ENCODE results near the gene MYO18B.

MYO18B gene

DNA sequence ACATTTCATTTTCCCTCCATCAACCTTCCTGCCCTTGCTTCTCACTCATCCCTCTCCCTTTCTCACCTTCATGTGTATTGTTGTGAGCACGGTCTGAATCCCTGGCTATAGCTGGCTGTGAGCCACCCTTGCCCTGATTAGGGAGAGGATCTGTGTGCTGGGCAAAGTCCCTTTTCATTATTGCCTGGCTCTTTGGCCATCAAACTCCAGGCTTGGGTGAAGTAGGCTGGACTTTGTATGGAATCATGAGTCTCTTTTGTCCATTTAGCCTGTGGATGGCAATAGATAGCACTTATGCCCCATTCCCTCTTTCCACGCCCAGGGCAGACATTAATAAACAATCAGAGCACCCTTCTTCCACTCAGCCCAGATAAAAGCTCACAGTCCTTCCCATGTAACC is 6.7 kb downstream of the MYO18B start:
- no peak overlapping the region for H3K4me3 ChIP-seq (ENCODE audit: low read depth, low read length)

GRCh38 chr22:25749420-25750169 is 7.6 kb downstream of the MYO18B start:
- H3K4me3 ChIP-seq (ENCODE audit: low read depth, low read length): no peak overlapping the region

DNA sequence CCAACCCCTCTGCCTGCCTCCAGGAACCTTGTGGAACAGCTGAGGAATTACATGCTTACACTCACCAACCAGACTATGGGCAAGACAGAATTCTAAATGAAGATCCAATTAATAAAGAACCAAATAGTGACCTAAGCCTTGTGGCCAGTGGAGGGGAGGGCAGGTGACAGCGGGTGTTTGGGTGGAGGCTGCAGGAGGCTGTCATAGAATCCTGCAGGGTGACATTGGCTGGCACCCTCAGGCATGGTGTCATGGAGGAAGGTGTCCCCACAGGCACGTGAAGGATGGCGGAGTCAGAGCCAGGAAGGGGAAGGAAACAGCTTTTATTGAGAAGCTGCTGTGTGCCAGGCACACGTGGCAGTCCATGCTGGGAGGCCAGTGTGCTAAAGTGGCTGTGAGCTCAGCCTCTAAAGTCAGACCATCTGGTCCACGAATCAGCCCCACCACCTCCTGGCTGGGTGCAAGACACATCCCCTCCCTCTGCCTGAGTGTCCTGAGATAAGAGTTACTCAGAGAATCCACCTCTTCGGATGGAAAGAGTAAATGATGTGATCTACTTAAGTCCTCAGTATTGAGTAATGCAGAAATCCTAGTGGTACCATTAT is 8.7 kb downstream of the MYO18B start:
- H3K4me3 ChIP-seq (ENCODE audit: low read depth, low read length): no peak overlapping the region

GRCh38 chr22:25751174-25751581 is 9.2 kb downstream of the MYO18B start:
- H3K4me3 ChIP-seq (ENCODE audit: low read depth, low read length): no peak overlapping the region

DNA sequence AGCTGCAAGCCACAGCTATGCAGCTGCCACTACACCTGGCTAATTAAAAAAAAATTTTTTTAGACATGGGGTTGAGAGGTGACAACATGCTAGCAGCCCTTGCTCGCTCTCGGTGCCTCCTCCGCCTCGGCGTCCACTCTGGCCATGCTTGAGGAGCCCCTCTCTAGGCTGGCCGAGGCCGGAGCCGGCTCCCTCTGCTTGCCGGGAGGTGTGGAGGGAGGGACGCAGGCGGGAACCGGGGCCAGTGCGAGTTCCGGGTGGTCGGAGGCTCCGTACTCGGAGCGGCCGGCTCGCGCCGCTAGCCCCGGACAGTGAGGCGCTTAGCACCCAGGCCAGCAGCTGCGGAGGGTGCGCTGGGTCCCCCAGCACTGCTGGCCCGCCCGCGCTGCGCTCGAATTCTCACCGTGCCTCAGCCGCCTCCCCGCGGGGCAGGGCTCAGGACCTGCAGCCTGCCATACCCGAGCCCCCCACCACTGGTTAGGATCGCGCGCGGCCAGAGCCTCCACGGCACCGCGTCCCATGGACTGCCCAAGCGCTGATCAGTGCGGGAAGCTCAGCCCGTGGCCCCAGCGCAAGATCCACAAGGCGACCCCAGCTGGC is 10.7 kb downstream of the MYO18B start:
- H3K4me3 ChIP-seq (ENCODE audit: low read depth, low read length): no peak overlapping the region

- H3K4me3 ChIP-seq (ENCODE audit: low read depth, low read length): no peak overlapping the region
Observed at GRCh38 chr22:25753252-25753651, 11.3 kb downstream of the MYO18B start.

- H3K4me3 ChIP-seq (ENCODE audit: low read depth, low read length): no peak overlapping the region
Observed at GRCh38 chr22:25754527-25755202, 12.7 kb downstream of the MYO18B start.

GRCh38 chr22:25757686-25758085 is 15.7 kb downstream of the MYO18B start:
- no peak overlapping the region for H3K4me3 ChIP-seq (ENCODE audit: low read depth, low read length)

DNA sequence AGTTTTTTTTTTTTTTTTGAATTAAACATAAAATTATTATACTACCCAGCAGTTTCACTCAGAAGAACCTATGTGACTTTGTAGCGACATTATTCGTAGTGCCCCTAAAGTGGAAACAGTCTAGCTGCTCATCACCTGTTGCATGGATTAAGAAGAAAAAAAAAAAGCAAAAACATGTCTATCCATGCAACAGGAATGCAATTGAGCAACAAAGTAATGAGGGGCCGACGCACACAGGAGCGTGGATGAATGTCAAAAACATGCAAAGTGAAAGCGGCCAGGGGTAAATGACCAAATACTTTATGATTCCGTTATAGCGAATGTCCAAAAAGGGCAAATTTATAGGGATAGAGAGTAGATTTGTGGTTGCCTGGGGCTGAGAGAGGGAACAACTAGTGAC is 16.3 kb downstream of the MYO18B start:
- H3K4me3 ChIP-seq (ENCODE audit: low read depth, low read length): no peak overlapping the region

- H3K4me3 ChIP-seq (ENCODE audit: low read depth, low read length): no peak overlapping the region
Observed at GRCh38 chr22:25759825-25760231, 17.8 kb downstream of the MYO18B start.

DNA sequence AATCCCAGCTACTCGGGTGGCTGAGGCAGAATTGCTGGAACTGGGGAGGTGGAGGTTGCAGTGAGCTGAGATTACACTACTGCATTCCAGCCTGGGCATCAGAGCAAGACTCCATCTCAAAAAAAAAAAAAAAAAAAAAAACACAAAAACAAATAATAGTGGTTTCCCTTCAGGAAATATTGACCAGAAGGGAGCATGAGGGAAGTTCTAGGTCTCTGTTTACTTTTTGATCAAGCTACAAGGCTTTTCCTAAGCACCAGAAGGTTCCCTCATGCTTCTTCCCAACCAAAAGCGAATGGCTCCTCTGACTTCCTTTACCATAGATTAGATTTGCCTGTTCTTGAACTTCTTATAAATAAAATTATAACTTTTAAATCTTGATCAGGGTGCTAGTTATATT is 18.3 kb downstream of the MYO18B start:
- H3K4me3 ChIP-seq (ENCODE audit: low read depth, low read length): no peak overlapping the region

GRCh38 chr22:25760848-25761595 is 19.0 kb downstream of the MYO18B start:
- no peak overlapping the region for H3K4me3 ChIP-seq (ENCODE audit: low read depth, low read length)

DNA sequence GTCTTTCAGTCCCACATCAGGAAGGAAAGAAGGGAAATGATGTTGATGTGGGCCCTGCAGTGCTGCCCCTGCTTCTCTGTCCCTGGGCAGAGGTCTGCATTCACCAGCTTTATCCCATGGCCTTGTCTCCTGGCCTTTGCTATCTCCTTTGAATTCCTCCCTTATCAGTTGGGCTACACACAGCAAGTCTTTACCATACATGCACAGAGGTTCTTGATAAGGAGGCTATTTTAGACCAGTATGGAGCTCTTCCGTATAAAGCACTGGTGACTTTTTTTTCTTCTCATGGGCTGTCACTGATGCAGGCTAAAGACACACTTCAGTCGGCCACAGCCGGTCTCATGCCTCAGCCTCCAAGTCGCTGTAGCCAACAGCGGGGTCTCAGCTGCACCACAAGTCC is 20.2 kb downstream of the MYO18B start:
- H3K4me3 ChIP-seq (ENCODE audit: low read depth, low read length): no peak overlapping the region

DNA sequence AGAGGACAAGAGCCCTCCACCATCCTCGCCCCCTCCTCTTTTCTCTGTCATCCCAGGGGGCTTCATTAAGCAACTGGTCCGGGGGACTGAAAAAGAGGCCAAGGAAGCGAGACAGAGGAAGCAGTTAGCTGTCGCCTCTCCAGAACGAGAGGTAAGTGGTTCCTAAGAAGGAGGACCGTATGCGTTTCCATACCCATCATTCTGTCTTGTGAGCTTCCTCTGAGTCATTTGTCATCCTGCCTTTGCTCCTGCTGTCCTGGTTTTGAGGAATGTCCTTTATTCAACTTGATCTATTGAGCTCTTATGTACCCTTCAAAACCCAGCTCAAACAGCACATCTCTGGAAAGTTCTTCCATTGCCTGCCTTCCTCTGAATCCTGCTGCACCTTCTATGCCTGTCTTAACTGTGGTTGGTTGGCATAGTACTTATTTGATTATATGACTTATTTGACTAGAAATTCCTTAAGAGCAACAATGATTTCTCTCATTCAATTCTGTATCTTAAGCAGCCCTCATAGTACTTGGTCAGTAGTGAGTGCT is 21.3 kb downstream of the MYO18B start:
- no peak overlapping the region for H3K4me3 ChIP-seq (ENCODE audit: low read depth, low read length)

GRCh38 chr22:25764270-25765015 is 22.5 kb downstream of the MYO18B start:
- H3K4me3 ChIP-seq (ENCODE audit: low read depth, low read length): no peak overlapping the region

DNA sequence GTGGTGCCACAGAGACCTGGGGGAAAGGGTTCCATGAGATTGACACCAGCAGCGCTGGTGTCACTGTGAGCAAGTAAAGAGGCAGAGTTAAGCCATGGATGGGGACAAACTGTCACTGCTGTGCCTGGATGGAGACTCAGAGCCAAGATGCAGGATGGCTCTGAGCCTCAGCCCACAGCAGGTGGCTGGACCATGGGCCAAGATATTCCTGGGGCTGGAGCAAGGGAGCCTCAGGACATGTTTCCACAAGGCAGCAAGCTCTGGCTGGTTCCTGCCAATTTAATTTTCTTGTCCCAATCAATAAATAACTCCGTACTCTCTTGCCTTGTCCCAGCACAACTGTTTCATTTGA is 23.0 kb downstream of the MYO18B start:
- H3K4me3 ChIP-seq (ENCODE audit: low read depth, low read length): no peak overlapping the region

- H3K4me3 ChIP-seq (ENCODE audit: low read depth, low read length): no peak overlapping the region
Observed at GRCh38 chr22:25765801-25766200, 23.8 kb downstream of the MYO18B start.

DNA sequence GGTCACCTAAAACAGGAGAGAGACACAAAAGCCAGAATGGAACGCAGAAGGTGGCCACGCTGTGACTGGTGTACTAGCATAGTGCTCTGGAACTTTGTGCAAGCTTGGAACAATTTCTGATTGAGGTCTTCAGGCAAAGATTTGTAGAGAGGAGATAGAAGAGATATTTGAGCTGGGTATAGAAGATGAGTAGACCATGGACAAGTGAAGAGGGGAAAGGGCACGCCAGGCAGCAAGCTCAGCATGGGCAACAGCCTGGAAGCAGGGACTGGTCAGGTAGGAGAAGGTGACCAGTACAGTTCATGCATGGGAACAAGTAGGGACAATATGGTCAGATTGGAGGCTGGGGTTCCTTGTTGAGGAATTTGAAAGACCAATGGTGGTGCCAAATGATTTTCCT is 24.4 kb downstream of the MYO18B start:
- no peak overlapping the region for H3K4me3 ChIP-seq (ENCODE audit: low read depth, low read length)

GRCh38 chr22:25770333-25770732 is 28.3 kb downstream of the MYO18B start:
- H3K4me3 ChIP-seq (ENCODE audit: low read depth, low read length): no peak overlapping the region

DNA sequence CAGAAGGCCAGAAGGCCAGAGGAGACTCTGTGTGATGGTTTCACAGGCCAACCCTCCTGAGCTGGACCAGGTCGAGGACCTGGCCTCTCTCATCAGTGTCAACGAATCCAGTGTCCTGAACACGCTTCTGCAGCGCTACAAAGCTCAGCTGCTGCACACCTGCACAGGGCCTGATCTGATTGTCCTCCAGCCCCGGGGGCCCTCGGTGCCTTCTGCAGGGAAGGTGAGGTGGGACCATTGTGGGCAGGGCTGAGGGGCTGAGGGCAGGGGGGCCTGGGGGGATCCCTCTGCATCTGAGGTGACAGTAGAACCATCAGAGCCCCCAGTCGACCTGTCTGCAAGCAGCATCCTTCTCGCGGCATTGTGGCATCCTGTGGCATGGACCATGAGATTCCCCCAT is 30.3 kb downstream of the MYO18B start:
- H3K4me3 ChIP-seq (ENCODE audit: low read depth, low read length): no peak overlapping the region
